SK-N-SH treated with all-trans-retinoic acid at 6 μM for 48 hours (cell line): ENCODE data around the gene DNAH11.

ENCODE experiments used
- ATAC-seq: fragments of 200-7000 bp; cut with Tn5 transposase; 3 replicates; pipeline ENCODE4 v1.9.1; 2020; ENCODE audit warnings: mild to moderate bottlenecking, moderate library complexity
- ARNTL ChIP-seq: fragments of 450-650 bp; formaldehyde crosslinking; IDR thresholded peaks from 2 replicates; pipeline ENCODE4 v1.5.0; 2020; ENCODE audit warnings: low read depth, mild to moderate bottlenecking, moderate library complexity, borderline replicate concordance
- BACH2 ChIP-seq: fragments of 250-450 bp; sonication (Bioruptor Pico); IDR thresholded peaks from 2 replicates; pipeline ENCODE4 v1.9.0; 2021; ENCODE audit warnings: mild to moderate bottlenecking, borderline replicate concordance
- CSDC2 ChIP-seq: fragments of 250-450 bp; sonication (Bioruptor Pico); IDR thresholded peaks from 2 replicates; pipeline ENCODE4 v1.5.0; 2020; ENCODE audit warnings: mild to moderate bottlenecking, moderate library complexity
- ESRRG ChIP-seq: fragments of 250-450 bp; sonication (Bioruptor Pico); IDR thresholded peaks from 2 replicates; pipeline ENCODE4 v1.6.1; 2021; ENCODE audit warnings: mild to moderate bottlenecking
- GLIS3 ChIP-seq: fragments of 250-450 bp; sonication (Bioruptor Pico); IDR thresholded peaks from 2 replicates; pipeline ENCODE4 v1.5.0; 2020; ENCODE audit warnings: mild to moderate bottlenecking, moderate library complexity
- OSR1 ChIP-seq: fragments of 250-450 bp; sonication (Bioruptor Pico); IDR thresholded peaks from 2 replicates; pipeline ENCODE4 v1.8.0; 2022; ENCODE audit warnings: moderate library complexity, mild to moderate bottlenecking, inconsistent platforms
- PPARA ChIP-seq: fragments of 250-450 bp; sonication (Bioruptor Pico); IDR thresholded peaks from 2 replicates; pipeline ENCODE4 v1.5.0; 2020; ENCODE audit warnings: mild to moderate bottlenecking, borderline replicate concordance
- RARB ChIP-seq: fragments of 250-450 bp; sonication (Bioruptor Pico); IDR thresholded peaks from 2 replicates; pipeline ENCODE4 v1.8.0; 2021; ENCODE audit warnings: mild to moderate bottlenecking, moderate library complexity
- SNAI2 ChIP-seq: fragments of 250-450 bp; sonication (Bioruptor Pico); IDR thresholded peaks from 2 replicates; pipeline ENCODE4 v1.5.0; 2020; ENCODE audit warnings: mild to moderate bottlenecking, moderate library complexity
- TCF4 ChIP-seq: fragments of 250-450 bp; sonication (Bioruptor Pico); IDR thresholded peaks from 2 replicates; pipeline ENCODE4 v1.8.0; 2021; ENCODE audit warnings: mild to moderate bottlenecking, moderate library complexity, borderline replicate concordance
- TOX ChIP-seq: fragments of 250-450 bp; sonication (Bioruptor Pico); IDR thresholded peaks from 2 replicates; pipeline ENCODE4 v1.8.0; 2021; ENCODE audit warnings: mild to moderate bottlenecking, moderate library complexity, borderline replicate concordance
- ZC3H10 ChIP-seq: fragments of 250-450 bp; sonication (Bioruptor Pico); IDR thresholded peaks from 2 replicates; pipeline ENCODE4 v1.5.1; 2021; ENCODE audit warnings: mild to moderate bottlenecking, moderate library complexity
- ZFP3 ChIP-seq: fragments of 250-450 bp; sonication (Bioruptor Pico); IDR thresholded peaks from 2 replicates; pipeline ENCODE4 v1.5.0; 2020; ENCODE audit warnings: mild to moderate bottlenecking, moderate library complexity
- ZFP30 ChIP-seq: fragments of 450-650 bp; formaldehyde crosslinking; IDR thresholded peaks from 2 replicates; pipeline ENCODE4 v1.5.0; 2022; ENCODE audit warnings: mild to moderate bottlenecking, moderate library complexity
- ZNF565 ChIP-seq: fragments of 450-650 bp; formaldehyde crosslinking; conservative IDR thresholded peaks from 2 replicates; pipeline ENCODE4 v1.5.0; 2020; ENCODE audit warnings: low read depth, mild to moderate bottlenecking, moderate library complexity
- ZNF70 ChIP-seq: fragments of 450-650 bp; formaldehyde crosslinking; IDR thresholded peaks from 2 replicates; pipeline ENCODE4 v1.5.0; 2020; ENCODE audit warnings: mild to moderate bottlenecking, moderate library complexity
- ZNF8 ChIP-seq: fragments of 450-650 bp; formaldehyde crosslinking; IDR thresholded peaks from 2 replicates; pipeline ENCODE4 v1.5.0; 2020; ENCODE audit warnings: mild to moderate bottlenecking, moderate library complexity
- TF ChIP-seq, protein P1 (sequence below): fragments of 250-450 bp; sonication (Bioruptor Pico); IDR thresholded peaks from 2 replicates; pipeline ENCODE4 v1.5.1; 2020; ENCODE audit warnings: low read depth, mild to moderate bottlenecking, moderate library complexity
- TF ChIP-seq, protein P2 (sequence below): fragments of 250-450 bp; sonication (Bioruptor Pico); IDR thresholded peaks from 2 replicates; pipeline ENCODE4 v1.5.0; 2020; ENCODE audit warnings: mild to moderate bottlenecking, moderate library complexity
- TF ChIP-seq, protein P3 (sequence below): fragments of 250-450 bp; sonication (Bioruptor Pico); IDR thresholded peaks from 2 replicates; pipeline ENCODE4 v1.5.1; 2021; ENCODE audit warnings: mild to moderate bottlenecking, moderate library complexity
- TF ChIP-seq, protein P4 (sequence below): fragments of 250-450 bp; sonication (Bioruptor Pico); IDR thresholded peaks from 2 replicates; pipeline ENCODE4 v1.8.0; 2021; ENCODE audit warnings: low read depth, mild to moderate bottlenecking, moderate library complexity, borderline replicate concordance
- TF ChIP-seq, protein P5 (sequence below): fragments of 250-450 bp; sonication (Bioruptor Pico); IDR thresholded peaks from 2 replicates; pipeline ENCODE4 v1.8.0; 2020; ENCODE audit warnings: mild to moderate bottlenecking, moderate library complexity, borderline replicate concordance

DNAH11 gene

DNA sequence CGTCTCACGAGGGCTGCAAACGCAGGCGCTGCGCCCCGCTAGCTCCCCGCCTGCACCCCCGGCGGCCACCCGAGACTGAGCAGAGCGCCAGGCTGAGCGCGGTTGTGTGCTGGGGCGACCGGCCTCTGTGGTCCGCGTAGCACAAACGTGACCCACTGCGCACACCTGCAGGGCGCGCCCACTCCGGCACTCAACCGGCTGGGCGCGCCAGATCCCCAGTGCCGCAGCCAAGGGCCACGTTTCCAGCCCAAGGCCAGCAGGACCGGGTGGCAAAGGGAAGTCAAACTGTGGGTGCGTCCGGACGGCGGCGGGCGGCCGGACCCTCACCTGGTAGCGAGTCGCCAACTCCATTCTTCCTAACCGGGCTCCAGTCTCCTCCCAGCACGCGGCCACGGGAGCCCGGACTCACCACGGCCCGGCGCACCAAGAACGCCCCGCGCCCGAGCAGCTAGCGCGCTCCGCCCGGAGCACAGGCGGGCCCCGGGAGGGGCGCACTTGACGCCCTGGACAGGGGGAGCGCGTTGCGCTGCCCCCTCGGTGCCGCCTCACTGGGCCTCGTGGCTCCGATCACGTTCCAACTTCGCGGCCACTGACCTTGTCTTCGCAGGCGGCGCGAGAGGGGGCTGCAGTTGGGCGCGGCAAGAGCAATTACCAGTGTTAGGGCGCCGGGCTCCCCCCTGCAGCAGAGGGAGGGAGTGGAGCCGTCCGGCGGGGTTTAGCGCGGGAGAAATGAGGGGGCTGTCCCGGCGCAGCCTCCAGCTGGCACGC is 402.8 kb downstream of the DNAH11 start, which contains the start of gene CDCA7L:
Gene CDCA7L (minus strand): TSS at position 446 of the 768 bp plus-strand sequence. CDS start 95 bp downstream, at position 351.
- TF ChIP-seq GLIS3 (CRISPR knock-in tag) (no peak), PPARA (CRISPR knock-in tag) (no peak), BACH2 (CRISPR knock-in tag) (no peak), ZNF565 (no peak), ZC3H10 (CRISPR knock-in tag) (no peak), ESRRG (CRISPR knock-in tag) (no peak), TOX (CRISPR knock-in tag) (no peak), ZNF8 (CRISPR knock-in tag) (no peak), CSDC2 (no peak), ZNF70 (CRISPR knock-in tag) (no peak), RARB (CRISPR knock-in tag) (no peak), ZFP3 (no peak), ARNTL (CRISPR knock-in tag) (no peak), TCF4 (CRISPR knock-in tag) (no peak), ZFP30 (CRISPR knock-in tag) (no peak), SNAI2 (CRISPR knock-in tag) (no peak)
- TF ChIP-seq, protein P1, sequence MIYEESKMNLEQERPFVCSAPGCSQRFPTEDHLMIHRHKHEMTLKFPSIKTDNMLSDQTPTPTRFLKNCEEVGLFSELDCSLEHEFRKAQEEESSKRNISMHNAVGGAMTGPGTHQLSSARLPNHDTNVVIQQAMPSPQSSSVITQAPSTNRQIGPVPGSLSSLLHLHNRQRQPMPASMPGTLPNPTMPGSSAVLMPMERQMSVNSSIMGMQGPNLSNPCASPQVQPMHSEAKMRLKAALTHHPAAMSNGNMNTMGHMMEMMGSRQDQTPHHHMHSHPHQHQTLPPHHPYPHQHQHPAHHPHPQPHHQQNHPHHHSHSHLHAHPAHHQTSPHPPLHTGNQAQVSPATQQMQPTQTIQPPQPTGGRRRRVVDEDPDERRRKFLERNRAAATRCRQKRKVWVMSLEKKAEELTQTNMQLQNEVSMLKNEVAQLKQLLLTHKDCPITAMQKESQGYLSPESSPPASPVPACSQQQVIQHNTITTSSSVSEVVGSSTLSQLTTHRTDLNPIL (CRISPR knock-in tag), result no peak
- TF ChIP-seq, protein P2, sequence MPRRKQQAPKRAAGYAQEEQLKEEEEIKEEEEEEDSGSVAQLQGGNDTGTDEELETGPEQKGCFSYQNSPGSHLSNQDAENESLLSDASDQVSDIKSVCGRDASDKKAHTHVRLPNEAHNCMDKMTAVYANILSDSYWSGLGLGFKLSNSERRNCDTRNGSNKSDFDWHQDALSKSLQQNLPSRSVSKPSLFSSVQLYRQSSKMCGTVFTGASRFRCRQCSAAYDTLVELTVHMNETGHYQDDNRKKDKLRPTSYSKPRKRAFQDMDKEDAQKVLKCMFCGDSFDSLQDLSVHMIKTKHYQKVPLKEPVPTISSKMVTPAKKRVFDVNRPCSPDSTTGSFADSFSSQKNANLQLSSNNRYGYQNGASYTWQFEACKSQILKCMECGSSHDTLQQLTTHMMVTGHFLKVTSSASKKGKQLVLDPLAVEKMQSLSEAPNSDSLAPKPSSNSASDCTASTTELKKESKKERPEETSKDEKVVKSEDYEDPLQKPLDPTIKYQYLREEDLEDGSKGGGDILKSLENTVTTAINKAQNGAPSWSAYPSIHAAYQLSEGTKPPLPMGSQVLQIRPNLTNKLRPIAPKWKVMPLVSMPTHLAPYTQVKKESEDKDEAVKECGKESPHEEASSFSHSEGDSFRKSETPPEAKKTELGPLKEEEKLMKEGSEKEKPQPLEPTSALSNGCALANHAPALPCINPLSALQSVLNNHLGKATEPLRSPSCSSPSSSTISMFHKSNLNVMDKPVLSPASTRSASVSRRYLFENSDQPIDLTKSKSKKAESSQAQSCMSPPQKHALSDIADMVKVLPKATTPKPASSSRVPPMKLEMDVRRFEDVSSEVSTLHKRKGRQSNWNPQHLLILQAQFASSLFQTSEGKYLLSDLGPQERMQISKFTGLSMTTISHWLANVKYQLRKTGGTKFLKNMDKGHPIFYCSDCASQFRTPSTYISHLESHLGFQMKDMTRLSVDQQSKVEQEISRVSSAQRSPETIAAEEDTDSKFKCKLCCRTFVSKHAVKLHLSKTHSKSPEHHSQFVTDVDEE (CRISPR knock-in tag), result no peak
- TF ChIP-seq, protein P3, sequence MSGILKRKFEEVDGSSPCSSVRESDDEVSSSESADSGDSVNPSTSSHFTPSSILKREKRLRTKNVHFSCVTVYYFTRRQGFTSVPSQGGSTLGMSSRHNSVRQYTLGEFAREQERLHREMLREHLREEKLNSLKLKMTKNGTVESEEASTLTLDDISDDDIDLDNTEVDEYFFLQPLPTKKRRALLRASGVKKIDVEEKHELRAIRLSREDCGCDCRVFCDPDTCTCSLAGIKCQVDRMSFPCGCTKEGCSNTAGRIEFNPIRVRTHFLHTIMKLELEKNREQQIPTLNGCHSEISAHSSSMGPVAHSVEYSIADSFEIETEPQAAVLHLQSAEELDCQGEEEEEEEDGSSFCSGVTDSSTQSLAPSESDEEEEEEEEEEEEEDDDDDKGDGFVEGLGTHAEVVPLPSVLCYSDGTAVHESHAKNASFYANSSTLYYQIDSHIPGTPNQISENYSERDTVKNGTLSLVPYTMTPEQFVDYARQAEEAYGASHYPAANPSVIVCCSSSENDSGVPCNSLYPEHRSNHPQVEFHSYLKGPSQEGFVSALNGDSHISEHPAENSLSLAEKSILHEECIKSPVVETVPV (CRISPR knock-in tag), result no peak
- TF ChIP-seq, protein P4, sequence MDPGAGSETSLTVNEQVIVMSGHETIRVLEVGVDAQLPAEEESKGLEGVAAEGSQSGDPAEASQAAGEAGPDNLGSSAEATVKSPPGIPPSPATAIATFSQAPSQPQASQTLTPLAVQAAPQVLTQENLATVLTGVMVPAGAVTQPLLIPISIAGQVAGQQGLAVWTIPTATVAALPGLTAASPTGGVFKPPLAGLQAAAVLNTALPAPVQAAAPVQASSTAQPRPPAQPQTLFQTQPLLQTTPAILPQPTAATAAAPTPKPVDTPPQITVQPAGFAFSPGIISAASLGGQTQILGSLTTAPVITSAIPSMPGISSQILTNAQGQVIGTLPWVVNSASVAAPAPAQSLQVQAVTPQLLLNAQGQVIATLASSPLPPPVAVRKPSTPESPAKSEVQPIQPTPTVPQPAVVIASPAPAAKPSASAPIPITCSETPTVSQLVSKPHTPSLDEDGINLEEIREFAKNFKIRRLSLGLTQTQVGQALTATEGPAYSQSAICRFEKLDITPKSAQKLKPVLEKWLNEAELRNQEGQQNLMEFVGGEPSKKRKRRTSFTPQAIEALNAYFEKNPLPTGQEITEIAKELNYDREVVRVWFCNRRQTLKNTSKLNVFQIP (CRISPR knock-in tag), result no peak
- peak; percentile 94 for ATAC-seq

DNA sequence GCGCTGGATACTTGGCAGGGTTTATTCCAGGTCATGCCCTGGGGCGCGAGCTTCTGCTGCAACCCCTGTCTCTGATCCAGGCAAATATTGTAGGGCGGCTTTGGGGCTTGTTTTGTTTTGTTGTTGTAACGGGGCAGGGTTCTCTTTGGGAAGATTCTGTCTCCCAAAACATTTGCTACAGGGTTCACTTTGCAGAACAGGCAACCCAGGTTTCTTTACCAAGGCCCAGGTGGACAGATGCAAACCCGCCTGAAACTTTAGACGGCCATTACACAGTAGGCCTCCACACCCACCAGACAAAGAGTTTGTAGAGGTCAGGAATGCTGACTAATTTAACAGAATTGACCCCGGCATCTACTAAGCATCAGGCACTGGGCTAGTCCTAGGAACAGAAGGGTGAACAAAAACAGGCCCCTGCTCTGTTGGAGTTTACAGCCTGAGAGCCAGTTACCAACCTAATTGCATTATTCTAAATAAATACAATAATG is 403.4 kb downstream of the DNAH11 start:
- ATAC-seq, result no peak
- TF ChIP-seq ZNF565, result no peak

DNA sequence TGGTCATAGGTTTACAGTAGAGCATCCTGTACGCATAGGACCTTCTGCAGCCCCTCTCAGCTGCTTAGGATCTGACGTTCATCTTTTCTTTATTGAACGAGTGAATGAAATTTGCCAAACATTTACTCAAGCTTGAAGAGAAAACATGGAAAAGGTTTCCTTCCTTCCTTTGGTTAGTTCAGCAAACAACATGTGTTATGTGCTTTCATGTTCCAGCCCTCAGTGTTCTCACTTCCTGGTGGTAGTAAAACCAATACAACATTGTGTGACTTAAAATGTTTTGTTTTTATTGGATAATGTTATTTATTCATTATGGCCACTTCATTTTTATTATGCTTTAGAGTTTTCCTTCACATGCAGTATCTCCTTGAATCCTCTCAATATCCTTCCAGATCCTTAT is 404.2 kb downstream of the DNAH11 start:
- TF ChIP-seq OSR1 (CRISPR knock-in tag) (no peak), TCF4 (CRISPR knock-in tag) (no peak), ESRRG (CRISPR knock-in tag) (no peak), ZNF70 (CRISPR knock-in tag) (no peak)
- TF ChIP-seq, protein P2 (CRISPR knock-in tag), result no peak
- TF ChIP-seq, protein P4 (CRISPR knock-in tag), result no peak
- TF ChIP-seq, protein P5, sequence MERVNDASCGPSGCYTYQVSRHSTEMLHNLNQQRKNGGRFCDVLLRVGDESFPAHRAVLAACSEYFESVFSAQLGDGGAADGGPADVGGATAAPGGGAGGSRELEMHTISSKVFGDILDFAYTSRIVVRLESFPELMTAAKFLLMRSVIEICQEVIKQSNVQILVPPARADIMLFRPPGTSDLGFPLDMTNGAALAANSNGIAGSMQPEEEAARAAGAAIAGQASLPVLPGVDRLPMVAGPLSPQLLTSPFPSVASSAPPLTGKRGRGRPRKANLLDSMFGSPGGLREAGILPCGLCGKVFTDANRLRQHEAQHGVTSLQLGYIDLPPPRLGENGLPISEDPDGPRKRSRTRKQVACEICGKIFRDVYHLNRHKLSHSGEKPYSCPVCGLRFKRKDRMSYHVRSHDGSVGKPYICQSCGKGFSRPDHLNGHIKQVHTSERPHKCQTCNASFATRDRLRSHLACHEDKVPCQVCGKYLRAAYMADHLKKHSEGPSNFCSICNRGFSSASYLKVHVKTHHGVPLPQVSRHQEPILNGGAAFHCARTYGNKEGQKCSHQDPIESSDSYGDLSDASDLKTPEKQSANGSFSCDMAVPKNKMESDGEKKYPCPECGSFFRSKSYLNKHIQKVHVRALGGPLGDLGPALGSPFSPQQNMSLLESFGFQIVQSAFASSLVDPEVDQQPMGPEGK (CRISPR knock-in tag), result no peak
- ATAC-seq, result no peak
